GM06990 (cell line): ENCODE measurements around the gene PTGIS.

Source experiments
- DNase-seq: peaks from one replicate; pipeline ENCODE4 v3.0.0-alpha.2; 2011; ENCODE audit not compliant: insufficient read length; ENCODE audit errors: extremely low read depth
- H3K27me3 ChIP-seq: replicated peaks from 2 replicates; pipeline ENCODE4 v1.6.0; 2011; ENCODE audit warnings: low read length; ENCODE audit not compliant: control insufficient read depth, insufficient read depth
- H3K36me3 ChIP-seq: 2 replicates; pipeline ENCODE4 v1.5.1; 2011; ENCODE audit warnings: low read length; ENCODE audit not compliant: control insufficient read depth, insufficient read depth
- H3K4me3 ChIP-seq: replicated peaks from 2 replicates; pipeline ENCODE4 v1.5.1; 2011; ENCODE audit warnings: low read depth, mild to moderate bottlenecking, control low read depth, low read length
- TF ChIP-seq, protein P1 (sequence below): IDR thresholded peaks from 2 replicates; pipeline ENCODE4 v1.5.1; 2011; ENCODE audit warnings: low read length, control low read depth, mild to moderate bottlenecking, inconsistent platforms; ENCODE audit not compliant: insufficient read depth, poor library complexity, severe bottlenecking

The PTGIS gene

DNA sequence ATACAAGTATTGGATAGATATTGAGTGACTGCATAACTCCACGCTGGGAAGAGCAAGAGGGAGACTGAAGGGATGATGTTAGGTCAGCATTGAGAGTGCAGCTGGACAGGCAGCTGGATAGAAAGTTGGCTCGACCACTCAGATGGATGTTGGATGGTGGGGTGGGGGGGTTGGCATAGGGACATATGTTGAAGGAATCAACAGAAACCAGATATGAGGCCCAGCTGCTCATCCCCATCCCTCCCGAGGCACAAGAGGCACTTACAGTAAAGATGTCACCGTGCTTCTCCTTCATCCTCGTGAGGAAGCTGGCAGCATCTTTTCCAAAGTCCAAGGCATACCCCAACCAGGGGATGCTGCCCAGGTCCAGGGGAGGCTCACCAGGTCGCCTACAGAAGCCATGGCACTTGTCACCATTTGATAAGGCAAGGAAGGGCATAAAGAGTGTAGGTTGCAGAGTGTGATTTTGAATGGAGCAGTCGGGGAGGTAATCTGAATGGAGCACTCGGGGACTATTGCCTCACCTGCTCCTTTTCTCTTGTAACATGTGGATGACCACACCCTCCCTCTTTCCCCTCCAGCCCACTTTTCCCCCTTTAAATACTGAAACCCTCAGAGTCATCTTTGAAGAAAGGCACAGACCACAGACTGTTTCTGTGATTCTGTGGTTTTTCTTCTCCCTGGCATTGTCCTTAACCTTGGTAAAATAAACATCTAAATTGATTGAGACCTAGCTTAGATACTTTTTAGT is 18.0 kb downstream of the PTGIS start:
- TF ChIP-seq, protein P1, sequence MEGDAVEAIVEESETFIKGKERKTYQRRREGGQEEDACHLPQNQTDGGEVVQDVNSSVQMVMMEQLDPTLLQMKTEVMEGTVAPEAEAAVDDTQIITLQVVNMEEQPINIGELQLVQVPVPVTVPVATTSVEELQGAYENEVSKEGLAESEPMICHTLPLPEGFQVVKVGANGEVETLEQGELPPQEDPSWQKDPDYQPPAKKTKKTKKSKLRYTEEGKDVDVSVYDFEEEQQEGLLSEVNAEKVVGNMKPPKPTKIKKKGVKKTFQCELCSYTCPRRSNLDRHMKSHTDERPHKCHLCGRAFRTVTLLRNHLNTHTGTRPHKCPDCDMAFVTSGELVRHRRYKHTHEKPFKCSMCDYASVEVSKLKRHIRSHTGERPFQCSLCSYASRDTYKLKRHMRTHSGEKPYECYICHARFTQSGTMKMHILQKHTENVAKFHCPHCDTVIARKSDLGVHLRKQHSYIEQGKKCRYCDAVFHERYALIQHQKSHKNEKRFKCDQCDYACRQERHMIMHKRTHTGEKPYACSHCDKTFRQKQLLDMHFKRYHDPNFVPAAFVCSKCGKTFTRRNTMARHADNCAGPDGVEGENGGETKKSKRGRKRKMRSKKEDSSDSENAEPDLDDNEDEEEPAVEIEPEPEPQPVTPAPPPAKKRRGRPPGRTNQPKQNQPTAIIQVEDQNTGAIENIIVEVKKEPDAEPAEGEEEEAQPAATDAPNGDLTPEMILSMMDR: no peak
- Histone ChIP-seq H3K27me3 (no peaks in the 10 kb centered on the region; the same call in 1 of the 2 replicates), H3K4me3 (no peak overlapping the region), H3K36me3 (no peaks in the 10 kb centered on the region)
- DNase-seq: no peak

DNA sequence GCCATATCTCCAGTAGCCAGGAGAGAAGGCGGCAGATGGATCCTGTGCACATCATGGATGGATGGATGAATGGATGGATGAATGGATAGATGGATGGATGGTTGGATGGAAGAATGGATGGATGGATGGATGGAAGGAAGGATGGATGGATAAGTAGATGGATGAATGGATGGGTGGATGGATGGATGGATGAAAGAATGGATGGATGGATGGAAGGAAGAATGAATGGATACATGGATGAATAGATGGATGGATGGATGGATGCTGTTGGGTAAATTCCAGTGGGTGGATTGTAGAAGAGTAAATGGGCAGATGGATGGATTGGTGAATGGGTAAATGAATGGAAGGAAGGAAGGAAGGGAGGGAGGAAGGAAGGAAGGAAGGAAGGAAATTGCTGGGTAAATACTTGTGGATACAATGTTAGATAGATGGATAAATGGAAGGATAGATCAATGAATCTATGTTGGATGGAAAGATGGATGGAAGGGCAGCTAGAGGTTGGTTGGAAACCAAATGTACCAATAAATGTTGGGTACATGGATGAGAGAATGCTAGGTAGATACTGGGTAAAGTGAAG is 19.5 kb downstream of the PTGIS start:
- H3K27me3 ChIP-seq: no peaks in the 10 kb centered on the region; the same call in 1 of the 2 replicates
- TF ChIP-seq, protein P1: no peak
- no peak for DNase-seq
- H3K36me3 ChIP-seq: no peaks in the 10 kb centered on the region
- H3K4me3 ChIP-seq: no peak overlapping the region

DNA sequence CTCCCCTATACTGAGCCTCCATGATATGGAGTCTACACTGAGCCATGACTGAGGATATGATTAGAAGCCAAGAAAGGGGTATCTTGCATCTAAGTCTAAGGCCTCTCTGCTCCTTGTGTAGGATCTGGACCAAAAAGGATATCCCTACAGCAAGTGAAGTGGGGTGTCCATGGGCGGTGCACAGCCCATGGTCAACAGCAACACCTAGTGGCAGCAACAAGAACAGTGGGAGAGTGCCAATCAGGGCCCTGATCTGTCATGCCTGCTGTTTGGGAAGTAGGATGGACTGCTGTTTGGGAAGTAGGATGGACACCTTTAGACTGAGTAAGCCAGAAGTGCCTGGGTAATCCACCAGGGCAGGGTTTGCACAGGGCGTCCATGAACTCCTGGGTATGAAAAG is 22.4 kb downstream of the PTGIS start:
- DNase-seq: no peak
- H3K4me3 ChIP-seq: no peak overlapping the region
- H3K27me3 ChIP-seq: no peaks in the 10 kb centered on the region; the same call in 1 of the 2 replicates
- no peaks in the 10 kb centered on the region for H3K36me3 ChIP-seq
- TF ChIP-seq, protein P1: peak; percentile 8

DNA sequence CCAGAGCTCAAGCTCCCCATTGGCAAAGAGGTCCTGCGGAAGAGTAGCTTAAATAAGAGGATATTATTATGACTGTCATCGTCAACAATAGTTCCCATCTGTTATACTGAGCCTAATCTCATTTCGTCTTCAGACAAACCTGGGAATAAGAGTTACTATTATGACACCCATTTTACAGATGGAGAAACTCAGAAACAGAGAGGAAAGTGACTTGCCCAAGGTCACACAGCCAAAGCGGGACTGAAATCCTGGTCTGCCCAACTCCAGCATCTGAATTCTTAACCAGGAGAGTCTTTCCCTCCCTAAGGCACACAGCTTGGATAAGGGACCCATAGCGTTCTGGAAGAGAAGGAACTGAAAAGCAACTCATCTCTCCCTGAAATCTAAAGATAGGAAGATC is 23.4 kb downstream of the PTGIS start:
- H3K4me3 ChIP-seq: no peak overlapping the region
- TF ChIP-seq, protein P1: no peak
- no peaks in the 10 kb centered on the region; the same call in 1 of the 2 replicates for H3K27me3 ChIP-seq
- no peaks in the 10 kb centered on the region for H3K36me3 ChIP-seq
- DNase-seq: no peak

DNA sequence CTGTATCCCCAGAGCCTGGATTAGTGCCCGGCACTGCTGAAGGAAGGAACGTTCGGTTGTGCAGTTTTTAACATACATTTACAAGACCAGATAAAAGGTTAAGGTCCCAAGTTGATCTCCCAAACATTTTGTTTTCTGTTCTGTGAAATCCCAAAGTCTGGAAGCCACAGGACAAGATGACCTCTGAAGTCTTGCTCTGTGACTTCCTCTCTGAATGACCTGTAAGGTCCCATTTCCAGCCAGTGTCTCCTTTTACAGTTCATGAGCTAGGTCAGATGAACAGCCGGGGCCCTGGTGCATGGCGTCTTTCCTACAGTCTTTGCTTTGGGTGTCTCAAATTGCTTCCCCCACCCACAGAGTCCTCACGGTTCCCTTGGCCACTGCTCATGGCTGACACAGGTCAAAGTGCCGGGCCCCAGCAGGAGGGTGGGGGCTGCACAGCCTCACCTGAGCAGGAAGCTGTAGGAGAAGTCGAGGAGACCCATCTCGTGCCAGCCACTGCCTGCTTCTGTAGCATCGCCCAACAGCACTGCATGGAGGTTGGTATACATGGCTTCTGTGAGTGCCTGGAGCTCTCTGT is 24.0 kb downstream of the PTGIS start:
- no peak for DNase-seq
- H3K36me3 ChIP-seq: no peaks in the 10 kb centered on the region
- no peak overlapping the region for H3K4me3 ChIP-seq
- TF ChIP-seq, protein P1: no peak
- H3K27me3 ChIP-seq: no peaks in the 10 kb centered on the region; the same call in 1 of the 2 replicates
